ENCODE data around the gene ARFIP2.

ARFIP2 gene

GRCh38 chr11:6520265-6520664, 39.1 kb upstream of the ARFIP2 start:
- TF ChIP-seq CTCF (IDR thresholded peaks at IDR 0.05; ENCODE audit: low read depth, low read length): no peak
- H3K4me3 ChIP-seq (ENCODE audit: low read depth, low read length): no peak overlapping the region
- in situ Hi-C loops (cut with HindIII; ENCODE audit: low sequenced_read_pairs): no loop called here
- no peak for DNase-seq (ENCODE audit: low read depth, low spot score)

GRCh38 chr11:6516865-6517264, 35.7 kb upstream of the ARFIP2 start:
- DNase-seq (ENCODE audit: low read depth, low spot score): no peak
- H3K4me3 ChIP-seq (ENCODE audit: low read depth, low read length): no peak overlapping the region
- in situ Hi-C loops (cut with HindIII; ENCODE audit: low sequenced_read_pairs): no loop called here
- TF ChIP-seq CTCF (IDR thresholded peaks at IDR 0.05; ENCODE audit: low read depth, low read length): no peak

GRCh38 chr11:6505577-6506240, 24.6 kb upstream of the ARFIP2 start:
- DNase-seq (ENCODE audit: low read depth, low spot score): peak; percentile 67
- in situ Hi-C loops (cut with HindIII; ENCODE audit: low sequenced_read_pairs): no loop called here

GRCh38 chr11:6504166-6504565, 23.0 kb upstream of the ARFIP2 start:
- in situ Hi-C loops (cut with HindIII; ENCODE audit: low sequenced_read_pairs): no loop called here
- DNase-seq (ENCODE audit: low read depth, low spot score): no peak
- TF ChIP-seq CTCF (IDR thresholded peaks at IDR 0.05; ENCODE audit: low read depth, low read length): no peak
- H3K4me3 ChIP-seq (ENCODE audit: low read depth, low read length): no peak overlapping the region

More at GRCh38 chr11:6505577-6506240, 24.6 kb upstream of the ARFIP2 start:
- TF ChIP-seq CTCF (IDR thresholded peaks at IDR 0.05; ENCODE audit: low read depth, low read length): peak; percentile 76
- no peak overlapping the region for H3K4me3 ChIP-seq (ENCODE audit: low read depth, low read length)

- no peak overlapping the region for H3K4me3 ChIP-seq (ENCODE audit: low read depth, low read length)
- in situ Hi-C loops (cut with HindIII; ENCODE audit: low sequenced_read_pairs): no loop called here
- no peak for TF ChIP-seq CTCF (IDR thresholded peaks at IDR 0.05; ENCODE audit: low read depth, low read length)
- DNase-seq (ENCODE audit: low read depth, low spot score): no peak
Measured at GRCh38 chr11:6502382-6502781, 21.3 kb upstream of the ARFIP2 start.

- DNase-seq (ENCODE audit: low read depth, low spot score): no peak
- TF ChIP-seq CTCF (IDR thresholded peaks at IDR 0.05; ENCODE audit: low read depth, low read length): no peak
- no peak overlapping the region for H3K4me3 ChIP-seq (ENCODE audit: low read depth, low read length)
- in situ Hi-C loops (cut with HindIII; ENCODE audit: low sequenced_read_pairs): no loop called here
Measured at GRCh38 chr11:6498544-6498943, 17.4 kb upstream of the ARFIP2 start.

All from astrocyte of the spinal cord (primary cell).